A673 (cell line): Measurements from ENCODE around the gene RPF1. TPM values are rescaled to one million over a fixed set of nuclear protein-coding genes. Genes with fewer than 3 reads are reported as not detected.

ENCODE experiments used
- BruUV-seq: library from RNA; stranded (reverse); fragments of 400-500 nt; replicated peaks from 2 replicates; lab custom pipeline; 2021; lab: Mats Ljungman, UMichigan
- CTCF ChIA-PET: fragments of 300-600 bp; sonication (Branson Sonifier 250); formaldehyde crosslinking; loops from one replicate; lab custom pipeline; 2022; ENCODE audit warnings: antibody characterized with exemption; lab: Charles Lee
- POLR2A ChIA-PET: fragments of 300-600 bp; sonication (Branson Sonifier 250); formaldehyde crosslinking; loops from one replicate; lab custom pipeline; 2022; ENCODE audit warnings: antibody characterized with exemption; ENCODE audit not compliant: low non-redundant PET; lab: Charles Lee
- DNase-seq: peaks from one replicate; pipeline ENCODE4 v3.0.0-alpha.2; 2015; ENCODE audit warnings: low spot score
- H3K27ac ChIP-seq: fragments of 200-600 bp; sonication (generic); 2 replicates; pipeline ENCODE4 v1.5.1; 2016; ENCODE audit warnings: mixed run types, low read depth, mild to moderate bottlenecking, mixed read lengths, antibody characterized with exemption, low read length; ENCODE audit not compliant: poor library complexity, severe bottlenecking
- H3K27me3 ChIP-seq: fragments of 200-600 bp; sonication (generic); replicated peaks from 2 replicates; pipeline ENCODE4 v1.6.1; 2017; ENCODE audit warnings: mixed run types, low read depth, mild to moderate bottlenecking, mixed read lengths, antibody characterized with exemption, low read length; ENCODE audit not compliant: insufficient read depth, poor library complexity
- H3K36me3 ChIP-seq: fragments of 200-600 bp; sonication (generic); 2 replicates; pipeline ENCODE4 v1.6.1; 2016; ENCODE audit warnings: mixed run types, mild to moderate bottlenecking, mixed read lengths, antibody characterized with exemption, low read length; ENCODE audit not compliant: insufficient read depth, poor library complexity, severe bottlenecking
- H3K4me1 ChIP-seq: fragments of 200-600 bp; sonication (generic); 2 replicates; pipeline ENCODE4 v1.6.1; 2017; ENCODE audit warnings: mixed run types, mild to moderate bottlenecking, mixed read lengths, antibody characterized with exemption, low read length; ENCODE audit not compliant: insufficient read depth, poor library complexity, severe bottlenecking
- H3K4me3 ChIP-seq: fragments of 200-600 bp; sonication (generic); 2 replicates; pipeline ENCODE4 v1.5.1; 2016; ENCODE audit warnings: low read depth, mixed run types, mild to moderate bottlenecking, mixed read lengths, low read length; ENCODE audit not compliant: poor library complexity, severe bottlenecking
- H3K9me3 ChIP-seq: fragments of 200-600 bp; sonication (generic); 2 replicates; pipeline ENCODE4 v1.6.1; 2016; ENCODE audit warnings: mixed run types, low read depth, mild to moderate bottlenecking, mixed read lengths, antibody characterized with exemption, low read length; ENCODE audit not compliant: poor library complexity, severe bottlenecking
- EZH2 ChIP-seq: fragments of 200-600 bp; sonication (generic); IDR thresholded peaks from 2 replicates; pipeline ENCODE4 v1.6.1; 2017; ENCODE audit warnings: borderline replicate concordance, low read depth, mild to moderate bottlenecking, mixed read lengths, antibody characterized with exemption, low read length; ENCODE audit not compliant: poor library complexity, severe bottlenecking
- intact Hi-C: fragments of 100-400 bp; cut with micrococcal nuclease; formaldehyde crosslinking; loops from one replicate; pipeline ENCODE4 v1.10.0; 2022; ENCODE audit not compliant: unreplicated experiment
- total RNA-seq: library from RNA; stranded (reverse); gene quantifications from 2 replicates; pipeline ENCODE4 v1.2.3, GENCODE V29; 2021
- TF ChIP-seq, protein P1 (sequence below): fragments of 300-800, 200-600 bp; sonication (generic); conservative IDR thresholded peaks from 2 replicates; pipeline ENCODE4 v1.5.1; 2017; ENCODE audit warnings: low read depth, mild to moderate bottlenecking, antibody characterized with exemption, low read length, moderate library complexity, mixed read lengths

RPF1 gene
- total RNA-seq, 1 experiment from 2014 or later = 56.7 TPM

DNA sequence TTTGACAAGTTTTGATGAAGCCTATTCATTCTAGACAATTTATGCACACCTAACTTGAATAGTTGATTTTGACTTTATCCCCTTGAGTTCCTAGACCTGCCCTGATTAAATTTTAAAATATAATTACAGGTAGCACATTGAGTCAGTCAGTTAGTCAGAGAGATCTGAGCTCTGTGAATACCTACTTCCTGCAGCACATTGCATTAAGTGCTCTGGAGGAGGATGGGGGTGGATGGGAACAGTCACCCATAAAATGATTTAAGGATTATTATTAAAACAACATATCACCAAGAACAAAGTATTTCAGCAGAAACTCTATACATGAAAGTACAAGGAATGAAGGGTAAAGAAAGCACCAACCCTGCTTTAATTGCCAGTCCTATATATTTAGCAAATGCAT, 11.8 kb upstream of the RPF1 start:
- Histone ChIP-seq H3K4me1 (no peaks in the 10 kb centered on the region), H3K27ac (no peak overlapping the region), H3K36me3 (no peaks in the 10 kb centered on the region), H3K9me3 (no peaks in the 10 kb centered on the region), H3K4me3 (no peak overlapping the region), H3K27me3 (peaks cover 75% of the 10 kb centered on the region)
- TF ChIP-seq EZH2 = no peak
- TF ChIP-seq, protein P1, sequence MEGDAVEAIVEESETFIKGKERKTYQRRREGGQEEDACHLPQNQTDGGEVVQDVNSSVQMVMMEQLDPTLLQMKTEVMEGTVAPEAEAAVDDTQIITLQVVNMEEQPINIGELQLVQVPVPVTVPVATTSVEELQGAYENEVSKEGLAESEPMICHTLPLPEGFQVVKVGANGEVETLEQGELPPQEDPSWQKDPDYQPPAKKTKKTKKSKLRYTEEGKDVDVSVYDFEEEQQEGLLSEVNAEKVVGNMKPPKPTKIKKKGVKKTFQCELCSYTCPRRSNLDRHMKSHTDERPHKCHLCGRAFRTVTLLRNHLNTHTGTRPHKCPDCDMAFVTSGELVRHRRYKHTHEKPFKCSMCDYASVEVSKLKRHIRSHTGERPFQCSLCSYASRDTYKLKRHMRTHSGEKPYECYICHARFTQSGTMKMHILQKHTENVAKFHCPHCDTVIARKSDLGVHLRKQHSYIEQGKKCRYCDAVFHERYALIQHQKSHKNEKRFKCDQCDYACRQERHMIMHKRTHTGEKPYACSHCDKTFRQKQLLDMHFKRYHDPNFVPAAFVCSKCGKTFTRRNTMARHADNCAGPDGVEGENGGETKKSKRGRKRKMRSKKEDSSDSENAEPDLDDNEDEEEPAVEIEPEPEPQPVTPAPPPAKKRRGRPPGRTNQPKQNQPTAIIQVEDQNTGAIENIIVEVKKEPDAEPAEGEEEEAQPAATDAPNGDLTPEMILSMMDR = no peak
- intact Hi-C loops = no loop called here
- CTCF ChIA-PET = interaction anchor here (0.6 kb wide), 1 partner anchor 19 kb away, joined by 4 read pairs; no protein-coding TSS in a partner anchor
- no TSS peak for BruUV-seq
- POLR2A ChIA-PET = no interaction called here
- no peak for DNase-seq

- CTCF ChIA-PET = no interaction called here
- Histone ChIP-seq H3K27me3 (peaks cover 32% of the 10 kb centered on the region), H3K4me3 (no peak overlapping the region), H3K9me3 (peaks cover 7% of the 10 kb centered on the region), H3K27ac (no peak overlapping the region), H3K4me1 (peaks cover 4% of the 10 kb centered on the region), H3K36me3 (peaks cover 1% of the 10 kb centered on the region)
- intact Hi-C loops = no loop called here
- TF ChIP-seq EZH2 = no peak
- TF ChIP-seq, protein P1 = no peak
- no peak for DNase-seq
- no TSS peak for BruUV-seq
- POLR2A ChIA-PET = no interaction called here
These were observed 2.8 kb upstream of the RPF1 start for GRCh38 chr1:84476225-84476624.

GRCh38 chr1:84479998-84480397, 932 bp downstream of the RPF1 start:
- ChIA-PET POLR2A (no interaction called here), CTCF (no interaction called here)
- no TSS peak for BruUV-seq
- DNase-seq = no peak
- peaks cover 4% of the 10 kb centered on the region for H3K4me1 ChIP-seq
- peak overlapping the region; percentile 73 for H3K4me3 ChIP-seq
- no peak overlapping the region for H3K27ac ChIP-seq
- intact Hi-C loops = no loop called here
- TF ChIP-seq EZH2 = no peak
- TF ChIP-seq, protein P1 = no peak
- peaks cover 30% of the 10 kb centered on the region for H3K36me3 ChIP-seq
- peaks cover 7% of the 10 kb centered on the region for H3K27me3 ChIP-seq
- H3K9me3 ChIP-seq = peaks cover 7% of the 10 kb centered on the region
